Cortex of kidney (tissue), 1 donor: ENCODE measurements around the gene HDC.

Experiments
- DNase-seq: peaks from one replicate; lab custom pipeline; 2025; lab: John Stamatoyannopoulos, UW

Gene HDC

GRCh38 chr15:50227076-50227475 lies 38.5 kb downstream of the HDC start:
- DNase-seq, result no peak

GRCh38 chr15:50225938-50226337 lies 39.6 kb downstream of the HDC start:
- no peak for DNase-seq

- no peak for DNase-seq
These were observed 40.5 kb downstream of the HDC start for GRCh38 chr15:50225057-50225456.

GRCh38 chr15:50224606-50225005 lies 40.9 kb downstream of the HDC start:
- DNase-seq, result no peak

- DNase-seq, result no peak
These were observed 43.3 kb downstream of the HDC start for GRCh38 chr15:50222181-50222580.

- DNase-seq, result no peak
These were observed 45.7 kb downstream of the HDC start for GRCh38 chr15:50219820-50220219.

- DNase-seq, result no peak
These were observed 46.8 kb downstream of the HDC start for GRCh38 chr15:50218691-50219090.

GRCh38 chr15:50218291-50218690 lies 47.2 kb downstream of the HDC start:
- no peak for DNase-seq

GRCh38 chr15:50210462-50211157 lies 54.9 kb downstream of the HDC start:
- no peak for DNase-seq

- no peak for DNase-seq
These were observed 55.7 kb downstream of the HDC start for GRCh38 chr15:50209809-50210208.

- no peak for DNase-seq
These were observed 59.5 kb downstream of the HDC start for GRCh38 chr15:50206020-50206419.

- DNase-seq, result no peak
These were observed 63.5 kb downstream of the HDC start for GRCh38 chr15:50202003-50202402.

- no peak for DNase-seq
These were observed 72.5 kb downstream of the HDC start for GRCh38 chr15:50192926-50193620.

- DNase-seq, result no peak
These were observed 73.4 kb downstream of the HDC start for GRCh38 chr15:50192164-50192563.
